Measurements from ENCODE around the gene PCAT7.

Gene PCAT7

GRCh38 chr9:94525396-94526035 is 29.4 kb upstream of the PCAT7 start:
- no peak for DNase-seq (ENCODE audit: low spot score)

GRCh38 chr9:94526271-94526670 is 28.6 kb upstream of the PCAT7 start:
- Histone ChIP-seq H3K27ac (no peak overlapping the region), H3K4me3 (no peak overlapping the region)
- DNase-seq (ENCODE audit: low spot score): no peak
- TF ChIP-seq CTCF (IDR thresholded peaks at IDR 0.05): no peak

More at GRCh38 chr9:94525396-94526035, 29.4 kb upstream of the PCAT7 start:
- no peak for TF ChIP-seq CTCF (IDR thresholded peaks at IDR 0.05)
- Histone ChIP-seq H3K27ac (no peak overlapping the region), H3K4me3 (no peak overlapping the region)

- H3K4me3 ChIP-seq: no peak overlapping the region
- TF ChIP-seq CTCF (IDR thresholded peaks at IDR 0.05): no peak
- no peak overlapping the region for H3K27ac ChIP-seq
- no peak for DNase-seq (ENCODE audit: low spot score)
Observed at GRCh38 chr9:94526951-94527350, 27.9 kb upstream of the PCAT7 start.

- no peak for TF ChIP-seq CTCF (IDR thresholded peaks at IDR 0.05)
- Histone ChIP-seq H3K27ac (no peak overlapping the region), H3K4me3 (no peak overlapping the region)
- no peak for DNase-seq (ENCODE audit: low spot score)
Observed at GRCh38 chr9:94528886-94529285, 26.0 kb upstream of the PCAT7 start.

- TF ChIP-seq CTCF (IDR thresholded peaks at IDR 0.05): no peak
- H3K4me3 ChIP-seq: no peak overlapping the region
- H3K27ac ChIP-seq: no peak overlapping the region
- DNase-seq (ENCODE audit: low spot score): no peak
Observed at GRCh38 chr9:94533155-94533554, 21.7 kb upstream of the PCAT7 start.

GRCh38 chr9:94533601-94534000 is 21.3 kb upstream of the PCAT7 start:
- DNase-seq (ENCODE audit: low spot score): no peak
- Histone ChIP-seq H3K4me3 (no peak overlapping the region), H3K27ac (no peak overlapping the region)
- no peak for TF ChIP-seq CTCF (IDR thresholded peaks at IDR 0.05)

- DNase-seq (ENCODE audit: low spot score): no peak
- no peak overlapping the region for H3K27ac ChIP-seq
- no peak overlapping the region for H3K4me3 ChIP-seq
- no peak for TF ChIP-seq CTCF (IDR thresholded peaks at IDR 0.05)
Observed at GRCh38 chr9:94534901-94535300, 20.0 kb upstream of the PCAT7 start.

Data from coronary artery (tissue), 2 donors.